Superior temporal gyrus (tissue), 1 donor: ENCODE data around the gene NKX1-1.

Experiments
- DNase-seq: peaks from one replicate; pipeline ENCODE4 v3.0.0-alpha.2; 2016; ENCODE audit errors: extremely low spot score

Gene NKX1-1

GRCh38 chr4:1385373-1386340, 20.6 kb downstream of the NKX1-1 start:
- DNase-seq, result no peak

- no peak for DNase-seq
Observed at GRCh38 chr4:1384675-1385372, 21.4 kb downstream of the NKX1-1 start.

- no peak for DNase-seq
Observed at GRCh38 chr4:1383728-1384591, 22.3 kb downstream of the NKX1-1 start.

GRCh38 chr4:1382776-1383727, 23.2 kb downstream of the NKX1-1 start:
- DNase-seq, result no peak

- DNase-seq, result no peak
Observed at GRCh38 chr4:1381944-1382541, 24.2 kb downstream of the NKX1-1 start.

GRCh38 chr4:1381181-1381621, 25.0 kb downstream of the NKX1-1 start:
- DNase-seq, result no peak

- DNase-seq, result no peak
Observed at GRCh38 chr4:1380368-1381151, 25.7 kb downstream of the NKX1-1 start.

- no peak for DNase-seq
Observed at GRCh38 chr4:1379801-1380331, 26.4 kb downstream of the NKX1-1 start.

- no peak for DNase-seq
Observed at GRCh38 chr4:1379351-1379781, 26.9 kb downstream of the NKX1-1 start.

GRCh38 chr4:1378559-1379231, 27.5 kb downstream of the NKX1-1 start:
- no peak for DNase-seq

- no peak for DNase-seq
Observed at GRCh38 chr4:1377606-1378261, 28.5 kb downstream of the NKX1-1 start.

- no peak for DNase-seq
Observed at GRCh38 chr4:1376841-1377605, 29.2 kb downstream of the NKX1-1 start.

- DNase-seq, result no peak
Observed at GRCh38 chr4:1376391-1376840, 29.8 kb downstream of the NKX1-1 start.

- DNase-seq, result no peak
Observed at GRCh38 chr4:1375761-1376322, 30.4 kb downstream of the NKX1-1 start.

- no peak for DNase-seq
Observed at GRCh38 chr4:1375051-1375721, 31.1 kb downstream of the NKX1-1 start.

- DNase-seq, result no peak
Observed at GRCh38 chr4:1374706-1375045, 31.6 kb downstream of the NKX1-1 start.
